Measurements from ENCODE around the gene MRPS2. TPM values are rescaled to one million over a fixed set of nuclear protein-coding genes. Genes with fewer than 3 reads are reported as not detected.

MRPS2 gene
- total RNA-seq, 2 donors from 2014 or later = 50.2 to 53.1 TPM

DNA sequence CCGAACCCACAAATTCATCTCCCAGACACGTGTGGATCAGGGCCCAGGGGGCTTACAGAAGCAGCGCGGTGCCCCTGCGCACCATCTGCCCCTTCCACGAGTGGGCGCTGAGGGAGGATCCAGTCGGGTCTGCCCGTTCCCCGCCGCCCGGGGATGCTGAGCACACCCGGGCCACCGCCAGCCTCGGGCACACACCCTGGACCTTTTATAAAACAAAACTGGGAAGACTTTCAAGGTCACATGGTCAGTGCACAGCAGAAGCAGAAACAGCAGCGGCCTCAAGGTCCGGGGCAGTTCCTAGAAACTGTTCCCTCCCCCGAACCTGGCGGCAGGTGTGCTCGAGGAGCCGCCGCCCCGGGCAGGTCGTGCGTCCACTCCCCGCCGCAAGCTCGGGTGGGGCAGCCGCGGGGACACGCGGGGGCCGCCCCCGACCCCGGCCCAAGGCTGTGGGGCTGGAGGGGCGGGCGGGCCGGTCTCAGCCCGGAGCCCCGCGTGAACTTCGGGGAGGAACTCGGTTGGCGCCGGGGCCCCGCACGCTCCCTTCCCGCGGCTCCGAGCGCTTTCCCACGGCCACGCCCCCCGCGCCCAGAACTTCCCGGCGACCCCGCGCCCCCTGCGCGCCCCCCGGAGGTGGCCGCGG, 21.5 kb upstream of the MRPS2 start:
- Histone ChIP-seq H3K4me1 (ENCODE audit: control insufficient read depth, insufficient read depth, low read length) (peaks cover 4% of the 10 kb centered on the region), H3K9me3 (ENCODE audit: control insufficient read depth, low read length) (no peaks in the 10 kb centered on the region), H3K9ac (ENCODE audit: extremely low read depth, low read length, poor library complexity, severe bottlenecking) (no peak overlapping the region), H3K36me3 (ENCODE audit: control insufficient read depth, insufficient read depth, low read length) (peaks cover 5% of the 10 kb centered on the region), H3K27ac (ENCODE audit: low read depth, low read length) (no peak overlapping the region), H3K4me3 (ENCODE audit: low read length) (peak overlapping the region; percentile 66), H3K27me3 (ENCODE audit: control insufficient read depth, insufficient read depth, low read length, poor library complexity, severe bottlenecking) (no peaks in the 10 kb centered on the region)
- Mint-ChIP-seq H3K36me3 (ENCODE audit: low read depth) (peaks cover 14% of the 10 kb centered on the region), H3K4me1 (peaks cover under 1% of the 10 kb centered on the region), H3K27me3 (ENCODE audit: insufficient read depth) (no peaks in the 10 kb centered on the region), H3K4me3 (peak overlapping the region; percentile 71), H3K9me3 (no peaks in the 10 kb centered on the region), H3K27ac (no peak overlapping the region)
- WGBS, 2 experiments (ENCODE audit: insufficient coverage in 1 of 2, insufficient read length in 1 of 2) = 3 to 10% methylated on average over 6 to 64 of the region's 64 CpGs
- DNase-seq = peak; percentile 73
- TF ChIP-seq CTCF (conservative IDR thresholded peaks at IDR 0.05) = peak; percentile 37

DNA sequence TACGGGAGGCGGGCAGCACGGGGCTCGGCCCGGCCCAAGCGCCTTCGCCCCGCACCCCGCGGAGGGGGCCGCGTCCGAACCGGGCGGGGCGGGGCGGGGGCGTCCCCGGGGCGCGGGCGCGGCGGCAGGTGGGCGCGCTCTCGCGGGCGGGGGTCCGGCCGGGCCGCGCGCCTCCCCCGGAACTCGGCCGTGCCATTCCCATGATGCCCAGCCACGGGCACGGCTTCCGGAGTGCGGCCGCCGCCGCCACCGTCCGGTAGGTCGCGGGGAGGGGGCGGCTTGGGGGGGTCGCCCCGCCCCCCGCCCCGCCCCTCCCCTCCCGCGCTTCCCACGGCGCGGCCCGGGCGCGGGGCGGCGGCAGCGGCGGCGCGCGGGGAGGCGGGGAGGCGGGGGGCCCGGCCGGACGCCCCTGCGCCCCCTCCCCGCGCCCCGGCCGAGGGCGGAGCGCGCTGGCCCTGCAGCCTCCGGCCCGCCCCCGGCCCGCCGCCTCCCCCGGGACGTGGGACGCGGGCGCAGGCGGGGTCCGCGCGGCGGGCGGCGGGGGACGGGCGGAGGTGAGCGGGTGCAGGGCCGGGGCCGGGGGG, 20.9 kb upstream of the MRPS2 start, which contains the start of gene PPP1R26:
Gene PPP1R26 (plus strand): TSS at position 314 of the 584 bp plus-strand sequence. CDS start 4,729 bp downstream, outside the sequence.
- no peak for TF ChIP-seq CTCF (conservative IDR thresholded peaks at IDR 0.05)

GRCh38 chr9:135480071-135480939, 20.2 kb upstream of the MRPS2 start:
- H3K27me3 Mint-ChIP-seq (ENCODE audit: insufficient read depth) = no peaks in the 10 kb centered on the region
- Histone ChIP-seq H3K4me3 (ENCODE audit: low read length) (peak overlapping the region; percentile 88), H3K9me3 (ENCODE audit: control insufficient read depth, low read length) (no peaks in the 10 kb centered on the region), H3K36me3 (ENCODE audit: control insufficient read depth, insufficient read depth, low read length) (peaks cover 12% of the 10 kb centered on the region), H3K27ac (ENCODE audit: low read depth, low read length) (no peak overlapping the region), H3K27me3 (ENCODE audit: control insufficient read depth, insufficient read depth, low read length, poor library complexity, severe bottlenecking) (no peaks in the 10 kb centered on the region), H3K4me1 (ENCODE audit: control insufficient read depth, insufficient read depth, low read length) (no peaks in the 10 kb centered on the region), H3K9ac (ENCODE audit: extremely low read depth, low read length, poor library complexity, severe bottlenecking) (peak overlapping the region; percentile 69)
- DNase-seq = peak; percentile 82
- H3K4me3 Mint-ChIP-seq = peak overlapping the region; percentile 67
- no peaks in the 10 kb centered on the region for H3K9me3 Mint-ChIP-seq
- no peak overlapping the region for H3K27ac Mint-ChIP-seq
- H3K4me1 Mint-ChIP-seq = no peaks in the 10 kb centered on the region
- WGBS, 2 experiments (ENCODE audit: insufficient coverage in 1 of 2, insufficient read length in 1 of 2) = 0% methylated on average over 42 to 76 of the region's 76 CpGs
- TF ChIP-seq CTCF (conservative IDR thresholded peaks at IDR 0.05) = no peak
- peaks cover 25% of the 10 kb centered on the region for H3K36me3 Mint-ChIP-seq (ENCODE audit: low read depth)

More for the DNA sequence above, 20.9 kb upstream of the MRPS2 start, which contains the start of gene PPP1R26:
- no peaks in the 10 kb centered on the region for H3K27me3 ChIP-seq (ENCODE audit: control insufficient read depth, insufficient read depth, low read length, poor library complexity, severe bottlenecking)
- no peak within 1 kb of the TSS for H3K27ac ChIP-seq (ENCODE audit: low read depth, low read length)
- no peaks in the 10 kb centered on the region for H3K9me3 ChIP-seq (ENCODE audit: control insufficient read depth, low read length)
- H3K4me1 ChIP-seq (ENCODE audit: control insufficient read depth, insufficient read depth, low read length) = no peaks in the 10 kb centered on the region
- H3K27me3 Mint-ChIP-seq (ENCODE audit: insufficient read depth) = no peaks in the 10 kb centered on the region
- 0 to 1% methylated on average over 24 to 103 of the region's 103 CpGs for WGBS, 2 experiments (ENCODE audit: insufficient coverage in 1 of 2, insufficient read length in 1 of 2)
- H3K4me3 Mint-ChIP-seq = peak within 1 kb of the TSS; percentile 71
- no peak within 1 kb of the TSS for H3K27ac Mint-ChIP-seq
- H3K9me3 Mint-ChIP-seq = no peaks in the 10 kb centered on the region
- no peak for DNase-seq
- peaks cover 19% of the 10 kb centered on the region for H3K36me3 Mint-ChIP-seq (ENCODE audit: low read depth)
- peaks cover 9% of the 10 kb centered on the region for H3K36me3 ChIP-seq (ENCODE audit: control insufficient read depth, insufficient read depth, low read length)
- peak within 1 kb of the TSS; percentile 69 for H3K9ac ChIP-seq (ENCODE audit: extremely low read depth, low read length, poor library complexity, severe bottlenecking)
- H3K4me3 ChIP-seq (ENCODE audit: low read length) = peak within 1 kb of the TSS; percentile 88
- H3K4me1 Mint-ChIP-seq = no peaks in the 10 kb centered on the region
